Stimulated activated CD4-positive, alpha-beta T cell treated with anti-CD3 and anti-CD28 coated beads, Interleukin-12 subunit alpha, Interleukin-12 subunit beta, amount 100 ng/mL, for 24 hours (primary cell): ENCODE data around the gene SYTL3.
"Not testable (repeated sequence)": the region's sequence is repeated elsewhere in the genome, so short reads cannot be mapped to it uniquely, and the experiment has no call there.

ENCODE experiments used
- DNase-seq, 2 experiments: peaks; one replicate each; pipeline ENCODE4 v3.0.0-alpha.2; 2020; ENCODE audit warnings: low read depth in 2 of 2

The SYTL3 gene

GRCh38 chr6:158649289-158650143, at the start of gene SYTL3:
Gene SYTL3, plus strand, starts transcription at chr6:158650054. Its CDS starts 13,215 bp downstream, at chr6:158663269.
- DNase-seq = peak; percentile 70 to 78

- DNase-seq = no peak
These were observed 46.4 kb upstream of the SYTL3 start for GRCh38 chr6:158603261-158604047.

GRCh38 chr6:158604048-158604406, 45.8 kb upstream of the SYTL3 start:
- DNase-seq = no peak

- peak; percentile 15 to 49 for DNase-seq
These were observed 44.5 kb upstream of the SYTL3 start for GRCh38 chr6:158605266-158605878.

GRCh38 chr6:158606011-158606410, 43.8 kb upstream of the SYTL3 start:
- not testable (repeated sequence) for DNase-seq

GRCh38 chr6:158606935-158607334, 42.9 kb upstream of the SYTL3 start:
- no peak for DNase-seq

- DNase-seq = no peak
These were observed 42.3 kb upstream of the SYTL3 start for GRCh38 chr6:158607411-158608170.

GRCh38 chr6:158608221-158608620, 41.6 kb upstream of the SYTL3 start:
- DNase-seq = no peak

GRCh38 chr6:158609455-158610155, 40.2 kb upstream of the SYTL3 start:
- DNase-seq = no peak

- DNase-seq = no peak
These were observed 39.4 kb upstream of the SYTL3 start for GRCh38 chr6:158610319-158610968.

- no peak for DNase-seq
These were observed 38.8 kb upstream of the SYTL3 start for GRCh38 chr6:158611039-158611438.

- no peak for DNase-seq
These were observed 38.1 kb upstream of the SYTL3 start for GRCh38 chr6:158611541-158612370.

GRCh38 chr6:158614606-158615005, 35.2 kb upstream of the SYTL3 start:
- not testable (repeated sequence) for DNase-seq

GRCh38 chr6:158618289-158618688, 31.6 kb upstream of the SYTL3 start:
- DNase-seq = not testable (repeated sequence)

- DNase-seq = no peak
These were observed 29.7 kb upstream of the SYTL3 start for GRCh38 chr6:158619922-158620801.

GRCh38 chr6:158620963-158621693, 28.7 kb upstream of the SYTL3 start:
- no peak for DNase-seq

GRCh38 chr6:158621694-158622544, 27.9 kb upstream of the SYTL3 start:
- DNase-seq = no peak
